GM19239 (cell line): ENCODE results near the gene GAREM1.

Experiments
- DNase-seq: peaks from one replicate; pipeline ENCODE4 v3.0.0; 2011; ENCODE audit warnings: low spot score; ENCODE audit not compliant: insufficient read length
- FAIRE-seq: peaks from 2 replicates; lab custom pipeline; 2011; peaks lifted over from hg19 to GRCh38; lab: Jason Lieb, UNC

GAREM1 gene

GRCh38 chr18:32337821-32338220, 132.9 kb downstream of the GAREM1 start:
- FAIRE-seq (no peak), DNase-seq (no peak)

- DNase-seq (no peak), FAIRE-seq (no peak)
Observed at GRCh38 chr18:32337347-32337746, 133.3 kb downstream of the GAREM1 start.

GRCh38 chr18:32335228-32335627, 135.5 kb downstream of the GAREM1 start:
- no peak for FAIRE-seq
- DNase-seq, result no peak

GRCh38 chr18:32333781-32334180, 136.9 kb downstream of the GAREM1 start:
- DNase-seq, result no peak
- no peak for FAIRE-seq

GRCh38 chr18:32332708-32333107, 138.0 kb downstream of the GAREM1 start:
- FAIRE-seq (no peak), DNase-seq (no peak)

- DNase-seq, result no peak
- FAIRE-seq, result no peak
Observed at GRCh38 chr18:32328974-32329373, 141.7 kb downstream of the GAREM1 start.

GRCh38 chr18:32328379-32328778, 142.3 kb downstream of the GAREM1 start:
- FAIRE-seq (no peak), DNase-seq (no peak)

- FAIRE-seq (no peak), DNase-seq (no peak)
Observed at GRCh38 chr18:32326450-32327308, 144.0 kb downstream of the GAREM1 start.

GRCh38 chr18:32324181-32324580, 146.5 kb downstream of the GAREM1 start:
- no peak for FAIRE-seq
- no peak for DNase-seq

- DNase-seq (no peak), FAIRE-seq (no peak)
Observed at GRCh38 chr18:32321826-32322225, 148.9 kb downstream of the GAREM1 start.

GRCh38 chr18:32319084-32319483, 151.6 kb downstream of the GAREM1 start:
- no peak for DNase-seq

GRCh38 chr18:32318581-32318980, 152.1 kb downstream of the GAREM1 start:
- FAIRE-seq, result no peak
- DNase-seq, result no peak

More at GRCh38 chr18:32319084-32319483, 151.6 kb downstream of the GAREM1 start:
- no peak for FAIRE-seq

GRCh38 chr18:32317651-32318050, 153.0 kb downstream of the GAREM1 start:
- no peak for FAIRE-seq
- no peak for DNase-seq

- FAIRE-seq (no peak), DNase-seq (no peak)
Observed at GRCh38 chr18:32315881-32316280, 154.8 kb downstream of the GAREM1 start.

- FAIRE-seq (no peak), DNase-seq (no peak)
Observed at GRCh38 chr18:32310774-32311173, 159.9 kb downstream of the GAREM1 start.

GRCh38 chr18:32310101-32310500, 160.6 kb downstream of the GAREM1 start:
- FAIRE-seq (no peak), DNase-seq (no peak)

GRCh38 chr18:32308493-32309120, 162.1 kb downstream of the GAREM1 start:
- FAIRE-seq, result no peak
- no peak for DNase-seq

- no peak for FAIRE-seq
- DNase-seq, result no peak
Observed at GRCh38 chr18:32303400-32303799, 167.3 kb downstream of the GAREM1 start.

GRCh38 chr18:32302806-32303205, 167.9 kb downstream of the GAREM1 start:
- FAIRE-seq (no peak), DNase-seq (no peak)

GRCh38 chr18:32301976-32302743, 168.5 kb downstream of the GAREM1 start:
- no peak for FAIRE-seq
- DNase-seq, result no peak

GRCh38 chr18:32301361-32301760, 169.3 kb downstream of the GAREM1 start:
- no peak for DNase-seq
- FAIRE-seq, result no peak
